Spleen (tissue), 7 donors: Measurements from ENCODE around the gene OSBPL9.

Experiments used
- POLR2A ChIP-seq, 3 donors: fragments of 450-650 bp; IDR thresholded peaks; one replicate each; pipeline ENCODE4 v1.5.1; 2017; ENCODE audit warnings: antibody characterized with exemption in 3 of 3, mild to moderate bottlenecking in 1 of 3
- TF ChIP-seq, protein P1 (sequence below), 11 experiments: fragments of 200-600 bp in 7 of 11; fragments of 450-650 bp in 4 of 11; sonication (generic) in 4 of 11; IDR thresholded peaks in 8 of 11; conservative IDR thresholded peaks in 3 of 11; 1 replicate in 7 of 11; 2 replicates in 4 of 11; pipeline versions ENCODE4 v1.4.0 to v1.8.0; 2016 to 2021; ENCODE audit warnings: antibody characterized with exemption in 11 of 11, inconsistent platforms in 4 of 11, mild to moderate bottlenecking in 1 of 11
- donor health status: DM: no; HTN: no; CAD: no; lungs with moderate emphysema.
- donor health status: DM: no; HTN: no; CAD: no.
- donor health status: DM: no; HTN: no; CAD: no.

DNA sequence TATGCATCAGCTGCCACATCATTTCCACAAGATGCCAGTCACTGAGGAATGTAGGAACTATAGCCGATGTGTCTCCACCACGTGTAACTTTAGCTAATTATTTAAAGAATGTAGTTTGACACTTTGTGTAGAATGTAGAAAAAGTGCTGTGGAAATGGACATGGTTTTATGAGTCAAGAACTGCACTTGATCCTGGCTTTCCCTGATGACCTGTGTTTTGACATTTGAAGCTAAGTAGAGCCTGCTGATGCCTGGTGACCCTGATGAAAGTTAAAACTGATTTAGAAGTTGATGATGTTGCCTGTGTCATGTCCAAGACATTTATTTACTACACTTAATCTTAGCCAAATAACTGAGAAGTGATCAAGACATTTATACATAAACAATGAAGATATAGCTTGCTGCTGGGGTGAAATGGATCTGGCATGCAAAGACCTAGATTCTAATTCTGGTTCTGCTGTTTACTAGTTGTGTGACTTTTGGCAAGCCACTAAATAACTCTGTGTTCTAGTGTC lies 4.4 kb upstream of the OSBPL9 start:
- TF ChIP-seq, protein P1, sequence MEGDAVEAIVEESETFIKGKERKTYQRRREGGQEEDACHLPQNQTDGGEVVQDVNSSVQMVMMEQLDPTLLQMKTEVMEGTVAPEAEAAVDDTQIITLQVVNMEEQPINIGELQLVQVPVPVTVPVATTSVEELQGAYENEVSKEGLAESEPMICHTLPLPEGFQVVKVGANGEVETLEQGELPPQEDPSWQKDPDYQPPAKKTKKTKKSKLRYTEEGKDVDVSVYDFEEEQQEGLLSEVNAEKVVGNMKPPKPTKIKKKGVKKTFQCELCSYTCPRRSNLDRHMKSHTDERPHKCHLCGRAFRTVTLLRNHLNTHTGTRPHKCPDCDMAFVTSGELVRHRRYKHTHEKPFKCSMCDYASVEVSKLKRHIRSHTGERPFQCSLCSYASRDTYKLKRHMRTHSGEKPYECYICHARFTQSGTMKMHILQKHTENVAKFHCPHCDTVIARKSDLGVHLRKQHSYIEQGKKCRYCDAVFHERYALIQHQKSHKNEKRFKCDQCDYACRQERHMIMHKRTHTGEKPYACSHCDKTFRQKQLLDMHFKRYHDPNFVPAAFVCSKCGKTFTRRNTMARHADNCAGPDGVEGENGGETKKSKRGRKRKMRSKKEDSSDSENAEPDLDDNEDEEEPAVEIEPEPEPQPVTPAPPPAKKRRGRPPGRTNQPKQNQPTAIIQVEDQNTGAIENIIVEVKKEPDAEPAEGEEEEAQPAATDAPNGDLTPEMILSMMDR (IDR thresholded peaks at IDR 0.05 in 8 of 11, conservative IDR thresholded peaks at IDR 0.05 in 3 of 11) = no peak
- TF ChIP-seq POLR2A (IDR thresholded peaks at IDR 0.05) = no peak
